Activated CD4-positive, CD25-positive, alpha-beta regulatory T cell treated with anti-CD3 and anti-CD28 coated beads, Interleukin-2, amount 50 U/mL, for 72 hours (primary cell): Measurements from ENCODE around the gene RARB.

ENCODE experiments used
- DNase-seq: peaks from one replicate; pipeline ENCODE4 v3.0.0; 2021

RARB gene

DNA sequence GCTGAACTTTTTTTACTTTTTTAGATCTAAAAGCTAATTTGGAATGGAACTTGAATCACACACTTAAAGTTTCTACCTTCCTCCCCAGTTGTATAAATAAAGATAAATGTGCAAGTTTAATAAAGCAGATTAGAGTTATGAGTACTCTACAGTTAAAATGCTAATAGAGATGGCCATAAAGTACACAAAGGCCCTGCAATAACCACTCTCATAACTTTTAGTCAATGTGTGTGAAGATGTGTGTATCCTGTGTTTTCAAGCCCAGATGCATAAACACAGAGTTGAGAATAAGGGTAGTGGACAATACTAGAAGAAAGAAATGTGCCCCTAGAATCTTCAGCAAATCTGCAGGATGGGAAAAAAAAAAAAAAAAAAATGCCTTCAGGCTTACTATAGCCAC is 191.3 kb downstream of the RARB start:
- DNase-seq, result no peak

DNA sequence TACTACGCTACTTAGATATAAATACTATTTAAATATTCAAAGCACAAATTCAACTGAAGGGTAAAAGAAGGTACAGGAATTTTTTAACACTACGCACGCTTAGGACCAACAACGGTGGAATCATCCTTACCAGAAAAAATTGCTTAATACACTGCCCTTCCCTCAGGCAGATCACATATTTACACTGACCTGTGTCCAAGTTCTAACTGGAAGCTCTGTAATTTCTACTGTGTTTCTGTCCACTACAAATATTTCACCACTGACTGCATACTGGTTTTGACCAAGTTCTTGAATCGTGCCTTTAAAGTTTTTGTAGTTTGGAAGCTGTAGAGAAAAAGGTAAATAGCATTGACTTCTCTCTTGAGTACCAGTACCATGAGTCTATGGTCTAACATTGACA is 192.4 kb downstream of the RARB start:
- no peak for DNase-seq

DNA sequence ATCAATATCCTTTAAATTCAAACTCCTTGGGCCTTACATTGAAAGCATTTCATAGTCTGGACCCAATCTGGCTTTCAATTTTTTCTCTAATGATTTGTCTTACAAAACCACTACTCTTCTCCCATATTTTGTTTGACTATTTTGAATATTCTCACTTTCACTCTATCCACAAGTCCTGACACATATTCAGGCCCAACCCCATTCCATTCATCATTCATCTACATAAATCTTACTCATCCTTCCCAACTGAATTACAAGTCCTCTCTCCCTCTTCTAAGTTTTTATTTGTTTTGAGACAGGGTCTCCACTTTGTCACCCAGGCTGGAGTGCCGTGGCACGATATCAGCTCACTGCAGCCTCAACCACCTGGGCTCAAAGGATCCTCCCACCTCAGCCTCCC is 193.0 kb downstream of the RARB start:
- no peak for DNase-seq

DNA sequence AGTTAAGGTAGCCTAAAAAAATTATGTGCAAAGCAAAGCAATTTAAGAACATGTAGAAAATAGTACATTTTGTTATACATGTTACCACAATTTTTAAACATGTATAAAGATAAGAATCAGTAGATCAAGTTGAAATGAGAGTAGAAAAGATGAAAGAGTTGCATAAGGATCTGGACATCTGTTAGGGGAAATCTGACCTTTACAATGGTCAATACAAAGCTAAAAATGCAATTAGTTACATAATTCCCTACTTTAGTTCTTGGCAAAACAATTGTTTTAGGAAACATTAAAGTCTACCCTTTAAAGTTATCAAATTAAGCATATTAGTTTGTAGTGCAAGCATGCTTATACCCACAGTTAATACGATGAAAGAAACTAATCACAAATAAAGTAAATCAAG is 203.9 kb downstream of the RARB start:
- DNase-seq, result no peak

DNA sequence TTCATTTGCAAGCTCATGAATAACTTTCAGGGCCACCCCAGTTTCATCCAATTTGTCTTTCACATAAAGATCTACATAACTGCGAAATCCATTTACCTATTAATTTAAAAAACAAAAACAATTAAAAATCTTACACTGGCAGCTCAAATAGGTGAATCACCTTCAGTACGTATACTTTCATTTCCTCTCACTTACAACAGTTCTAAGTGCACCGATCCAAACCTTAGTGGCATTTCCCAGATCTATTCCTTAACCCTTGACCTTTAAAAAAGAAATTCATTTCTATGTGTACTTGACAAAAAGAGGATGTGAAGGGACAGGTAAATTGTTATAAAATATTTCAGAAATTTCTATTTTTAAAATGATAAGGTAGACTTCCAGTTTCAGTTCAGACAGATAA is 205.9 kb downstream of the RARB start:
- no peak for DNase-seq

DNA sequence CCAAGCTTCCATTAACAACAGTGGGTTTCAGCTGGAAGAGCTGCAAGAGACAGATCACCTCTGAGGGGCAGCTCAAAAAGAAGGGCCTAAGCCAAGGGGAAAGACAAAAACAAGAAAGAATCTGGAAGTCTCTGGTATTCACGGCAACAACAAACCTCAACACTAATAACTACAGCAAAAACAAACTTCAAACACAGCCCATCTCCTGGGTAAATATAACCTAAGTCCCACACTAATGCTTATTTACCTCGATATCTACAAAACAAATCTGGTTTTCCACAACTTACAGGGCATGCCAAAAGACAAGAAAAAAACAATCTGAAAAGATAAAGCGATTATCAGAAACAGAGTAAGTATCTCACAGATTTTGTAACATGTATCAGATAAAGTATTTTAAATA is 207.0 kb downstream of the RARB start:
- no peak for DNase-seq
